Activated CD8-positive, alpha-beta memory T cell treated with anti-CD3 and anti-CD28 coated beads for 48 hours (primary cell): Measurements from ENCODE around the gene LEFTY2.
A peak's percentile ranks its signal among the peaks of the same experiment; 100 is the strongest.
"Not testable (repeated sequence)": the region's sequence is repeated elsewhere in the genome, so short reads cannot be mapped to it uniquely, and the experiment has no call there.

Source experiments
- DNase-seq, 3 experiments: peaks; one replicate each; pipeline ENCODE4 v3.0.0-alpha.2; 2020; ENCODE audit warnings: low read depth in 2 of 3, low spot score in 2 of 3

Gene LEFTY2

DNA sequence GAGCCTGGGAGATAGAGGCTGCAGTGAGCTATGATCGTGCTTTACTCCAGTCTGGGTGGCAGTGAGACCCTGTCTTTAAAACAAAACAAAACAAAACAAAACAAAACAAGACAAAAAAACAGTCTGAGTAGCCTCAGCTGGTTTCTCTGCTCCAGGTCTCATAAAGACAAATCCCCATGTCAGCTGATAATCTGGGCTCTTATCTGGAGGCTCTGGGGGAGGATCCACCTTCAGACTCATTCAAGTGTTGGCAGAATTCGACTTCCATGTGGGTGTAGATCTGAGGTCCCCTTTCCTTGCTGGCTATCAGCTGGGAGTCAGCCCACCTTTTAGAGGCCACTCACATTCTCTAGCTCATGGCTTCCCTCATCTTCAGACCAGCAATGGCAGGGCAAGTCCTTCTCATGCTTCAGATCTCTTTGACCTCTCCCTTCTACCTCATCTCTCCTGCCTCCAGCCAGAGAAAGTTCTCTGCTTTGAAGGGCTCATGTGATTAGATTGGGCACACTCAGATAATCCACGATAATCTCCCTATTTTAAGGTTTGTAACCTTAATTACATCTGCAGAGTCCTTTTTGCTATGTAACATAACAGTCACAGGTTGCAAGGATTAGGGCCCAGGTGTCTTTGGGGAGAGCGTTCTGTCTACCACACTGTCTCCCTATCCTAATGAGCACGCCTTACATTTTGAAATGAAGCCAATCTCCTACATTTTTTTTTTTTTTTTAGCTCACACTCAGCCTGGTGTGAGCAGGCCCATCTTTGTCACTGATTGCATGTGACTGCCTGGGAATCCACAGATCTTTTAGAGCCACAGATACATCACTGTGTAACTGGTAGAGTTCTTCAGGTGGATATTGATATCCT lies 9.5 kb downstream of the LEFTY2 start:
- DNase-seq: no peak

DNA sequence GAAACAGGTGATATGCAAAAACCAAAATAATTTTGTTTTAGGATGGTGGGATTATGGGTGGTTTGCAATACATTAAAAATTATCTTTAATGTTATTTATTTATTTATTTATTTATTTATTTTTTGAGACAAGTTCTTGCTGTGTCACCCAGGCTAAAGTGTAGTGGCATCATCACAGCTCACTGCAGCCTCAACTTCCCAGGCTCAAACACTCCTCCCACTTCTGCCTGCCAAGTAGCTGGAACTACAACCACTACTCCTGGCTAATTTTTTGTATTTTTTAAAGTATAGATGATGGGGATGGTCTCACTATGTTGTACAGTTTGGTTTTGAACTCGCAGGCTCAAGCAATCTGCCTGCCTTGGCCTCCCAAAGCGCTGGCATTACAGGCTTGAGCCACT lies 10.5 kb downstream of the LEFTY2 start:
- DNase-seq: no peak

DNA sequence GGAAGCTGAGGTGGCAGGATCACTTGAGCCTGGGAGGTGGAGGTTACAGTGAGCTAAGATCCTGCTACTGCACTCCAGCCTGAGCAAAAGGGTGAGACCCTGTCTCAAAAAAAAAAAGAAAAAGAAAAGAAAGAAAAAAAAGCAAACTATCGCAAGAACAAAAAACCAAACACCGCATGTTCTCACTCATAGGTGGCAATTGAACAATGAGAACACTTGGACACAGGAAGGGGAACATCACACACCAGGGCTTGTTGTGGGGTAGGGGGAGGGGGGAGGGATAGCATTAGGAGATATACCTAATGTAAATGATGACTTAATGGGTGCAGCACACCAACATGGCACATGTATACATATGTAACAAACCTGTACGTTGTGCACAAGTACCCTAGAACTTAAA lies 11.6 kb downstream of the LEFTY2 start:
- DNase-seq: not testable (repeated sequence)

DNA sequence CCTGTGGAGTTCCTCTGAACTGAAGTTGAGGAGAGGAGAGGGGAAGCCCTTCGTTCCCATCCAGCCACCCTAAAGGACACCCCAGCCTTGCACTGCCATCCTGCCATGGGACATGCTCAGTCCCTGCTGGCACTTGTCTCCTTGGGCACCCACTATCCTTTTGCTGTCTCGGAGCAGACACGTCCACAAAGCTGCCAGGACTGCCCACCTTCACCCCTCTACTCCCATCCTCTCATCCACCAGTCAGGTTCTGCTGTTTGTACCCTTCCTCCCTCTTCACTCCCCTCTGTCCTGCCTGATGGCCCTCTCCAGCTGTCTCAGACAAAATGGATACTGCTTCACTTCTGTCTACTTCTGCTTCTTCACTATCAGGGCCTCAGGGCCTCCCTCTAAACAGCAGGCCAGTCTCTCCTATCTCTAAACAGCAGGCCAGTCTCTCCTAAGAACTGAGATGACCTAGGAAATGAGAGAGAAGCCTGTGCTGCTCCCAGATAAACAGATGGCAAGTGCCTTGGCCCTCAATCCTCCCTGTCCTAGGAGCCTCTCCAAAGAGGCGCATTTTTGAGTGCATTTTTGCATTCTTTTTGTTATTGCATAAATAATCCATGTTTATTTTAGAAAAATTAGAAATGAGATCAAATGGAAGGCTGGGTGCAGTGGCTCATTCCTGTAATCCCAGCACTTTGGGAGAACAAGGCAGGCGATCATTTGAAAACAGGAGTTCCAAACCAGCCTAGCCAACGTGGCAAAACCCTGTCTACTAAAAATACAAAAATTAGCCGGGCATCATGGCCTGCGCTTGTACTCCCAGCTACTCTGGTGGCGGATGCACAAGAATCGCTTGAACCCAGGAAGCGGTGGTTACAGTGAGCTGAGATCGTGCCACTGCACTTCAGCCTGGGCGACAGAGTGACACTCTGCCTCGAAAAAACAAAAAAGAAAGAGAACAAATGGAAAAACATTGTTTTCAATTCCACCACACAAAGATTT lies 12.5 kb downstream of the LEFTY2 start:
- no peak for DNase-seq

DNA sequence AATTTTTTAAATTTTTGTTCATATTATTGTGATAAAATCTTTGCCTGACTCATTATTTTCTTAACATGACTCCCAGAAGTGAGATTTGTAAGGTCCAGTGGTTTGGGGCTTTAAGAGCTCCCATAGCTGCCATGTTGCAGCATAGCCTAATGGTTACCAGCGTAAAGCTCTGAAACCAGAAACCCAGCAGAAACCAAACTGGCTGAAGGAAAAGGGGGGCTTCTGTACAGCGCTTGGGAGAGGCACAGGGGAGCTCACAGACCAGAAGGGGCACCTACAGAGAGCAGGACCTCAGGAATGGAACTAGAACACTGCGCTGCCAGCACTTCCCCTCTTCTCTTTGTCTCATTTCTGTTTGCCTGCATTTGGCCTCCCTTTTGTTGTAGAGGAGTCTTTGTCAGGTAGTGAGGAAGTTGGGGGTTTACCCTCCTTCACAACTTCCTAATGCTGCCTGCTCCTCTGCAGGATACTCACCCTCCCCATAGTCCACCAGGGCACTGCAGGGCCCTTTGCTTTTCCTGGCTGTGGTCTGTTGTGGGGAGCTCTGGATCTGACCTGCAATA lies 14.4 kb downstream of the LEFTY2 start:
- no peak for DNase-seq

DNA sequence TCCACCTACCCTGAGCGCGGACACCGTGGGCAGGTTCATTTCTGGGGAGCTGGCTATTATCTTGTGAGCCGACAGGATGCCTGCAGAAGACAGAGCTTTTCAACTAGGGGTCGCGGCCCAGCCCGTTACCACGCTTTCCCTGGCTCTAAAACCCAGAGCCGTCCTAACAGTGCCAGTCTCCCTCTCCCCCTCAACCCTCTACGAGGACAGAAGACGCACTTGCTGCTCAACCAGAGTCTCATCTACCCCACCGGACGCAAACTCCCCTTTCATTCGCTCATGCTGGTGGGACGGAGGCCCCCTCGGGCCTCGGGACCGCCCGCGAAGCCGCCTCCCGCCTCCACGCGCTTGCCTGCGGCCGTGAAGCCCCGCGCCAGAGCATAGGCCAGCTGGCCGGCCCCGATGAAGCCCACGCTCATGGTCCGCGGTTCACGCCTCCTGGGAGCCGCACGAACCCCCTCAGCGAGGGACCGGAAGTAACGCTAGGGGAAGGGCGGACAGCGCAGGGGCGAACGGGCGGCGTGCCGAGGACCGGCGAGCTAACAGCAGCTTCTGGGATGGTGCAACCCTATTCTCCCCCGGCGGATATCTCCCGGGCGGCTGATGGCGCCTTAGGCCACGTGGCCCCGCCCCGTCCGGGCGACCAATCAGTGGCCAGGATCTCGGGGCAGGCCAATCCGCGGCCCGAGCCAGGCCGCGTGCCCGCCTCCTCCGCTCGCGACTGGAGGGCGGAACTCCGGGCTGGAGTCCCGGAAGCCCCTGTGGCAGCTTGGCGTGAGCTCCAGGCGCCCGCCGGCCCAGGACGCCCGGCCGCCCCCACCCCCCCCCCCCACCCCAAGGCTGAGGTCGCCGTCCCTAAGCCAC lies 17.1 kb downstream of the LEFTY2 start, which contains the start of gene PYCR2:
PYCR2 (minus strand) TSS at position 559 of the 864 bp plus-strand sequence; CDS start at position 419, 140 bp downstream.
- DNase-seq: peak; percentile 67 to 96 (median 72)

DNA sequence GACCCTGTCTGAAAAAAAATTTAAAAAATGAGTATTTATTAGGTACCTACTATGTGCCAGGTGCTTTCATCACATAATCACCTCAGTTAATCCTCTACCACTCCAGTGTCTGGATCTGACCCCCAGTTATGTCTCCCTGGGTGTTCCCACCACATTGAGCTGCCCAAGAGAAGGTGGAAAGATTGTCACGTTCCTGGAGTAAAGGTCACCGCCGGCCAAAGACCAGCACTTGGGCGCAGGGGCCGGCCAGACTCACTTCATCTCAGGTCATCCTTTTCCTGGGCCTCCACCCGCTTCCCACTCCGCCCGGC lies 17.7 kb downstream of the LEFTY2 start:
- no peak for DNase-seq

DNA sequence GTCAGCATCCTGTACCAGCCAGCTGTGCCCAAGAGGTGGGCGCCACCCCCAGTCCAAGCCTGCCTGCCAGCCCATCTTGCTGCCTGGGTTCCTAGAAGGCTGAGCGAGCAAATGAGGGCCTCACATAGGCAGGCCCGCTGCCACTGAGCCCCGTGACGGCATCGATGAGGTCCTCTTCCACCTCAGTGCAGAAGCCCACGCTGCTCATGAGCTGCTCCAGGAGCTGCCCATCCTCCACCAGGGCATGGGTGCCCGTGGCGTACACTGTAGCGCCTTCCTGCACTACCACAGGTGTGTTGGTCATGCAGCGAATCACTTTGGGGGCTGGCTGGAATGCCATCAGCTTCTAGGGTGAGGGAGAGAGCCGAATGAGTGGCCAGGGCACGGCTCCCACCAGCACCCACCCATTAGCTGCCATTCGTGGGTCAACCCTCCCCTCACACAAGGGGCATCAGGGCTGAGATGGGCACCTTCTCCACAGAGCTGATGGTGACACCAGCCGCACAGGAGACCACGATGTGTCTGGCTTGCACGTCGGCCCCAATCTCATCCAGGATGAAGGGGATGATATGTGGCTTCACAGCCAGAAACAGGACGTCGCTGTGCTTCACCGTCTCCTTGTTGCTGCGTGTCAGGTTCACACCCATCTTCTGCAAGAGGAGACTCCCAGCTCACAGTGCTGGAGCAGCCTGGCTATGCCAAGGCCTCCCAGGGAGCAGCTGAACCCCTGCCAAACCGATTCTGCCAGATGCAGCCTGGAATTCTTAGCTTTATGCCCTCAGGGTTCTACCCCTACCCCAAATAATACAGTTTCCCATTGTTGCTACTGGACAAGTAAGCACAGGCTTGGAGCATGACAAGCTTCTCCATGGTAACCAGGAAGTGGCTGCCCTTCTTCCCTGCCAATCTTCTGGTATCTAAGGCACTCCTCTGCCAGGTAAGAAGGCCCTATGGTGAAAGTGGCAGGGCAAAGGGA lies 19.0 kb downstream of the LEFTY2 start:
- DNase-seq: no peak

DNA sequence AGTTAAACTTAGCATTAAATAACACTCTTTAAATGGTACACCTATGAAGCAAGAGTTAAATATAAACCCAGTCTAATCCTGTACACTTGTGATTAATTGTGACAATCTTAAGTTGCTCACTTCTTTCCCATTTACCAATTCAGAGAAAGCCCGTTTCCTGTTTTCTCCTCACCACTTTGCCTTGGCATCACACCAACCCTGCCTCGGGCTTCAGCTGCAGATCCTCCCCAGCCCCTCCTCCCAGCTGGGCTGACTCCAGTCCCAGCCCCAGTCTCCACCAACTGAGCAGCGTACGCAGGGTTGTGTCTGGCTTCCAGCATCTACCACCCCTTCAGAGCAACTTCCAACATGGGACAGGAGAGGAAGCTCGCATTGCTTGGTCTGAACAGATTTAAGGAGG lies 21.1 kb downstream of the LEFTY2 start:
- no peak for DNase-seq

DNA sequence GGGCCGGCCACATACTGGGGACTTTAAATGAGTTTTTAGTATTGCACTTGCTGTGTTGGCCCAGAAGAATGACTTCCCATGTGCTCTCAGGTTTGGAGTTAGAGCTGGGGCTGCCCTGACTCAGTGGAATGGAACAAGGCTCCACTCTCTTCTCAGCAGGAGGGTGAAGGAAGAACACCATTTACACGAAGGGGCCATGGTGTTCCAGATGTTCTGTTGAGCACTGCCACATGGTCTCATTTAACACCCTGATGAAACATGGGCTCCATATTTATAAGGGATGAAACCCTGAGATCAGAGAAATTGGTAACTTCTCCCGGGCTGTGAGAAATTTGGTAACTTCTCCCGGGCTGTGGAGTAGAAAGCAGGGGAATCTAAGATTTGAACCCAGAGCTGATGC lies 22.7 kb downstream of the LEFTY2 start:
- DNase-seq: no peak

DNA sequence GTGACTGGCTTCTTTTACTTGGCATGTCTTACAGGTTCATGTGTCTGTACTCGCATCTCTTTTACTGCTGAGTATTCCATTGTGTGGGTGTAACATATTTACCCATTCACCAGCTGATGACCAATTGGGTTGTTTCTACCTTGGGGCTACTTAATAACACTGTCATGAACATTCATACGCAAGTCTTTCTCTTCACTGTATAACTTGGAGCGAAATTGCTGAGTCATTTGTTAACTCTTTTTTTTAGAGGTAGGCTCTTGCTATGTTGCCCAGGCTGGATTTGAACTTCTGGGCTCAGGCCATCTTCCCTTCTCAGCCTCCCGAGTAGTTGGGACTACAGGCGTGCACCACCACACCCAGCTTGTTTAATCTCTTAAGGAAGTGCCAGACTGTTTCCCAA lies 23.5 kb downstream of the LEFTY2 start:
- no peak for DNase-seq

DNA sequence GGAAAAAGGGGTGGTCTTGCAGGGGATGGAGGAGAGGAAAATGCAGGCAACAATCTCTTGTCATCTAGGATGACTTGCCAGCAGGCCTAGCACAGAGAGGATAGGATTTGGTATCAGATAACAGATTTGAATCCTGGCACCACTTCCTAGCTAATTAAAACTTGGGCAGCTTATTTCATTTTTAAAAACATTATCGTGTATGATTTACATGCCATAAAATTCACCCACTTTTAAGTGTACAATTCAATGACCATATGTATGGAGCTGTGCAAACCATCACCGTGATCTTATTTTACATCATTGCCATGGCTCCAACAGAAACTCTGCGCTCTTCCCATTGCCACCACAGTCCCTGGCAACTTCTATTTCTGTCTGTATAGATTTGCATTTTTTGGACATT lies 23.9 kb downstream of the LEFTY2 start:
- no peak for DNase-seq

DNA sequence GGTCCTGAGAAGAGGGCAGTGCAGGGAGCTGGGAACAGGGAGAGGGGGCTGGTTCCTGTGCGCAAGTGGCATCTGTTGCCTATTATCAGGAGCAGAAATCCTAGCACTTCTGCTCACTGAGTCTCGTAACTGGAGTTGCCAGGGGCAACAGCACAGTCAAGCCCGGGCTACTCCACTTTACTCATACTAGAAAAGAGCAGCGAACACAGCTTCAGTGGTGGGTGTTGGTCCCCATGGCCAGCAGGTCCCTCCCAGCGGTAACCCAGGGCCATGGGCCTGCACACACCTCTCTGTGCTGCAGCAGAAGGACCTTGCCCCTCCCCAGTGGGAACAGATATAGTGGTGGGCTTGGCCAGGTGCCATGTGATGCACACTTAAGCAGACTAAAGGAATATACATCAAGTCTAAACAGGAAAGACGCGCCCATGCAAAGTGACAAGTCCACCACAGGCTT lies 25.5 kb downstream of the LEFTY2 start:
- no peak for DNase-seq

DNA sequence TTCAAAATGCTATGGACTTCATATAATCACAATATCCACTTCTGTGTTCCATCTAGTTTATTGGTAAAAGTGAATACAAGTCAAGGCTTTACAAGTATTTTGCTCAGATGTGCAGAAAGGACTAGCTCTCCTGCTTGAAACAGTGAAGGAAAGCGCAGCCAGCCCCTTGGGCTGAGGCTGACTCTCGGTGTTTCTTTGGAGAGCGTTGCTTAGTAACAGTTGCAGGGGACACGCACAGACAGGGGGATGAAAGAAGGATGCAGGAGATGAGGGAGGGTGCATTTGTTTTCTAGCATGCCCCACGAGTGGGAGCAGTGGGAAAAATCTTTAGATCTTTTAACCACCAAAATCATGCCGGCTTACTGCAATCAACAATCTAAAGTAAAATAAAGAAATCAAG lies 26.1 kb downstream of the LEFTY2 start:
- no peak for DNase-seq

DNA sequence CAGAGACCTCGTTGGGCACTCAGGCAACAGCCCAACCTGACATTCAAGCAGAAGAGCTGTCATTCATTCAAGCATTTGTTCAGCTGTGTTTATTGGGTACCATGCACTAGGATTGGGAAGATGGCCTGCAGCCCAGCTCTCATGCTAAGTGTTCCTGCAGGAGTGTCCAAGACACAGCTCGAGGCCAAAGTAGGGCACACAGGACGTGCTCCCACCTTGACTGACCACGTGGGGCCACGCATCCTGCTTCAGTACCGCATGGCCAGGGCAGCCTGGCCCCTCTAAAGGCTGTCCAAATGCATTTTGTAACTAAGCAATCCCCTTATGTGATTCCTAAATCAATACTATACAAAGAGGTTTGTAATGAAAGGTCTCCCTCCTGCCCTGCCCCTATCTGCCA lies 26.6 kb downstream of the LEFTY2 start:
- DNase-seq: no peak

DNA sequence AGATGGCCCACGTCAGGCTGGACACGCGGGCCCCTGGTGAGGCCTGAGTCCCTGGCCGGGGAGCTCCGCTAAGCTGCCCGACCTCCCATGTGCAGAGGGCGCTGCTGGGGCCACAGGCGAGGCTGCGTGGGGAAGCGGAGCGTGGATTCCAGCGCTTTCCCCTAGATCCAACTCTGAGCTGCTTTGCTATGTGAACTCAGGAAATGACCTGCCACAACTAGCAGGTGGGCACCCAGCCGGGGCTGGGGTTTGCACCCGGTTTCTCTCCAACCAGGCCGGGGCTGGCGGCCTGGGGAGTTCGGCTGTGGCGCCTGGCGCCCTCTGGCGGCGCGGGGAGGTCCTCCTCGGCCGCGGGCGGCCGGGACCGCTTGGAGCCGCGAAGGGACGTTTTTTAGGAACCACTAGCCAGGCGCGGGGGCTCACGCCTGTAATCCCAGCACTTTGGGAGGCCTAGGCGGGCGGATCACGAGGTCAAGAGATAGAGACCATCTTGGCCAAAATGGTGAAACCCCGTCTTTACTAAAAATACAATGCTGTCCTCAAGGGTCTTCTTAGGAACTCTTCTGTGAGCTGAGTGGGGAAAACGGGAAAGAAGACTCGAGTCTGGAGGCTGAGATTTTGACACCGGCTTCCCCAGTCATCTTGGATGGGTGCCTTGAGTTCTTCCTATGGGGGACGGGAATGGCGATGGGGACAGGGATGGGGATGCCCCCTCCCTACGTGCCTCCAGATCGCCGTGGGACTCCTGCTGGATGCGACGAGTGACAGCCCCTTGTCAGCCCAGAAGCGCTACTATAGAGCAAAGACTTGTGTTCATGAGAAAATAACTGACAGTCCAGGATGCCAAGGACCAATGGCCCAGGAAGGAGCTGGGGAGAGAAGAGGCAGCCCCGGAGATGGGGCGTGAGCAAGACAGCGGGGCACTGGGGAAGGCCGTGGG lies 29.6 kb downstream of the LEFTY2 start:
- peak; percentile 50 to 74 (median 64) for DNase-seq

DNA sequence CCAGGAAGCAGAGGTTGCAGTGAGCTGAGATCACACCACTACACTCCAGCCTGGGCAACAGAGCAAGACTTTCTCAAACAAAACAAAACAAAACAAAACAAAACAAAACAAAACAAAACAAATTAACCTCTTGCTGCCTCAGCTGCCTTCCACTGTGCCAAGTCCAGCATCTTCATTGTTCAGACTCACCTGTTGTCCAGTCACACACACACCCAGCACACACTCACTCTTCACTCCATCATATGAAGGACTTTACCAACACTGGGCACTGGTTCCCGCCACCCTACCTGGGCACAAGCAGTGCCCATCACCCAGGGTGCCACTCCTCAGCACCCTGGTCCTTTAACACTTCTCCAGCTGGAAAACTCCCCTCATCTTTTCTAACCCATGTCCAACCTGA lies 31.5 kb downstream of the LEFTY2 start:
- DNase-seq: no peak

DNA sequence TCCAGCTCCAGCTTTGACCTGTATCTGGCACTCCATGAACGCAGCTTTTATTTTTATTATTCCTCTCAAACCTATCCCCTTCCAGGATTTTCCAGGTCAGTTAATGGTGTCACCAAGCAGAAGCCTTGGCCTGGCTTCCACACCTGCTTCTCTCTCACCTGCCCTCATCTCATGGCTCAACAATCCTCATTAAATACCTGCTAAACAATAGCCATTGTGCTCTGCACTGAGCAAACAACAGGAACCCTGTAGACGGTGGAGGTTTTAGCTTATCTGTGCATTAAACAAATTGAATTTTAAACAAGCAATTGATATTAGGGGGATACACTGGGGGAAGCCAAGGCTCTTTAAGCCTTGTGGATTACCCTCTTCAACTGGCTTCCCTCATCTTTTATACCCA lies 32.2 kb downstream of the LEFTY2 start:
- no peak for DNase-seq
